GM23248 (cell line): ENCODE measurements around the gene IRF1.
"Not testable (repeated sequence)": the region's sequence is repeated elsewhere in the genome, so short reads cannot be mapped to it uniquely, and the experiment has no call there.

Experiments used
- EZH2 ChIP-seq: fragments of 200-600 bp; sonication (generic); IDR thresholded peaks from 2 replicates; pipeline ENCODE4 v1.6.1; 2018; ENCODE audit warnings: antibody characterized with exemption, mild to moderate bottlenecking; ENCODE audit not compliant: insufficient read depth, poor library complexity, severe bottlenecking
- EZH2phosphoT487 ChIP-seq: fragments of 200-600 bp; sonication (generic); IDR thresholded peaks from 2 replicates; pipeline ENCODE4 v1.6.1; 2018; ENCODE audit warnings: antibody characterized with exemption, moderate library complexity, mild to moderate bottlenecking, low read depth; ENCODE audit not compliant: insufficient read depth

- not testable (repeated sequence) for TF ChIP-seq EZH2phosphoT487, EZH2
These were observed 34.3 kb upstream of the IRF1 start for GRCh38 chr5:132524877-132525276.
